ENCODE results near the gene CLEC9A. TPM values are rescaled to one million over a fixed set of nuclear protein-coding genes. Genes with fewer than 3 reads are reported as not detected.
A peak's percentile ranks its signal among the peaks of the same experiment; 100 is the strongest.

Gene CLEC9A
- total and polyA plus RNA-seq, 12 donors = 0.07 to 0.23 (median 0.14) TPM; not detected in 7

DNA sequence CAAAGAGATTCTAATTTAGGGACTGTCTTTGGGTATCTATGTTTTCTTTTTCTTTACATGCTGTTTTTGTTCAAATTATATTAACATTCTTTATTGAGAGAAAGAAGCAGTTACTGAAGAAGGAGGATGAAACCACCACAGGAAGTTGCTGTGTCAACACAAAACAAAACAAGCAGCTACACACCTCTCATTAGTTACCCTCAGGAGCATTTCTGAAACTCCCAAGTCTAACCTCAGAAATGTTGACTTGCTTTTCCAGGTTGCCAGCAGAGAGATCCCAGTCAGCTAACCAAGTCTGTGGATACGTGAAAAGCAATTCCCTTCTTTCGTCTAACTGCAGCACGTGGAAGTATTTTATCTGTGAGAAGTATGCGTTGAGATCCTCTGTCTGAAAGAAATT, 34.8 kb downstream of the CLEC9A start:
- no peak for DNase-seq
- intact Hi-C loops (cut with DNase I) = no loop called here
- Histone ChIP-seq H3K9me3 (replicated peaks in 1 of 3) (no peaks in the 10 kb centered on the region), H3K4me1 (replicated peaks in 1 of 2) (peaks cover 0 to 4% of the 10 kb centered on the region in 2 donors), H3K4me3 (no peak overlapping the region), H3K36me3 (replicated peaks in 1 of 2) (no peaks in the 10 kb centered on the region), H3K27ac (no peak overlapping the region), H3K27me3 (no peaks in the 10 kb centered on the region)
- TF ChIP-seq, protein P1, sequence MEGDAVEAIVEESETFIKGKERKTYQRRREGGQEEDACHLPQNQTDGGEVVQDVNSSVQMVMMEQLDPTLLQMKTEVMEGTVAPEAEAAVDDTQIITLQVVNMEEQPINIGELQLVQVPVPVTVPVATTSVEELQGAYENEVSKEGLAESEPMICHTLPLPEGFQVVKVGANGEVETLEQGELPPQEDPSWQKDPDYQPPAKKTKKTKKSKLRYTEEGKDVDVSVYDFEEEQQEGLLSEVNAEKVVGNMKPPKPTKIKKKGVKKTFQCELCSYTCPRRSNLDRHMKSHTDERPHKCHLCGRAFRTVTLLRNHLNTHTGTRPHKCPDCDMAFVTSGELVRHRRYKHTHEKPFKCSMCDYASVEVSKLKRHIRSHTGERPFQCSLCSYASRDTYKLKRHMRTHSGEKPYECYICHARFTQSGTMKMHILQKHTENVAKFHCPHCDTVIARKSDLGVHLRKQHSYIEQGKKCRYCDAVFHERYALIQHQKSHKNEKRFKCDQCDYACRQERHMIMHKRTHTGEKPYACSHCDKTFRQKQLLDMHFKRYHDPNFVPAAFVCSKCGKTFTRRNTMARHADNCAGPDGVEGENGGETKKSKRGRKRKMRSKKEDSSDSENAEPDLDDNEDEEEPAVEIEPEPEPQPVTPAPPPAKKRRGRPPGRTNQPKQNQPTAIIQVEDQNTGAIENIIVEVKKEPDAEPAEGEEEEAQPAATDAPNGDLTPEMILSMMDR (IDR thresholded peaks at IDR 0.05) = no peak
- TF ChIP-seq POLR2A (IDR thresholded peaks at IDR 0.05) = no peak
- 74 to 89% (median 82%) methylated on average over 4 of the region's 4 CpGs for WGBS, 4 donors

DNA sequence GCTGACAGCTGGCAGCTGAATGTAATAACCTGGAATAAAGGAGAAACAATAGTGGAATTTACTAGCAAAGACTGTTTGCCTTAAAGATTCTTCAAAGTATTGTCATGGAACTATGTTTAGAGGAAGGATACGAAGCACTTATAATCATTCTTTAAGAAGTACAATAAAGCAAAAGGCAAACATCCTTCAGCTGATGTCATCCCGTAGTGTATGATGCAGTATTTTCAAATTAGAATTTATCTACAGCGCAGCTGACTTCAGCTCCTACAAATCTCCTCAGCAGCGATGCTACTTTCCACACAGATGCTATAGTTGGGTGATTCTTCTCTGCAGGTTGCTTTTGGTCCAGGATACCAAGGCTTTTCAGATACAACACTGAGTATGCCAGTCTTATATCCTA, 36.8 kb downstream of the CLEC9A start:
- TF ChIP-seq, protein P1 (IDR thresholded peaks at IDR 0.05) = no peak
- TF ChIP-seq POLR2A (IDR thresholded peaks at IDR 0.05) = no peak
- no peaks in the 10 kb centered on the region for H3K27me3 ChIP-seq
- 72 to 81% (median 76%) methylated on average over 4 of the region's 4 CpGs for WGBS, 4 donors
- H3K4me3 ChIP-seq = no peak overlapping the region
- no peaks in the 10 kb centered on the region for H3K9me3 ChIP-seq (replicated peaks in 1 of 3)
- peaks cover 0 to 4% of the 10 kb centered on the region in 2 donors for H3K4me1 ChIP-seq (replicated peaks in 1 of 2)
- DNase-seq = no peak
- intact Hi-C loops (cut with DNase I) = no loop called here
- peak overlapping the region in 2 of 5 donors; percentile 51 to 73 for H3K27ac ChIP-seq
- no peaks in the 10 kb centered on the region for H3K36me3 ChIP-seq (replicated peaks in 1 of 2)

DNA sequence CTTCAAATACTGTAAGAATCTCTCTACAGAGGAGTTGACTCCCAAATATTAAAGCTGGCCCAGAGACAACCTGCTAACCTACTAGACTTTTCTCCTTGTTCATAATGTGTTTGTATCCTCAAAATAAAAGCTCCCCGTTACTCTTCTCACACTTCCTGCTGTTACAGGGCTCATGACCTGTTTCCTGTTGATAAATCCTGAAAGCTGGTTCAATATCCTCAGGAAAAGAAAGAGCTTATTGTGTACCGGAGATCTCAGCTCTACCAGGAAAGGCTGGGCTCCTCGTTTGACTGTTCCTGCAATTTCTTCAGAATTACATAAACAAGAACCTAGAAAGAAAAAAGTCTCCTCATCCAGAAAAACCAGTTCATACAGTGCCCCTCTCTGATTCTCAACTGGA, 37.5 kb downstream of the CLEC9A start:
- Histone ChIP-seq H3K4me3 (no peak overlapping the region), H3K27ac (peak overlapping the region in 2 of 5 donors; percentile 73 to 78), H3K4me1 (replicated peaks in 1 of 2) (peaks cover 0 to 4% of the 10 kb centered on the region in 2 donors), H3K27me3 (no peaks in the 10 kb centered on the region), H3K9me3 (replicated peaks in 1 of 3) (no peaks in the 10 kb centered on the region), H3K36me3 (replicated peaks in 1 of 2) (no peaks in the 10 kb centered on the region)
- WGBS, 4 donors = 40 to 44% (median 41%) methylated on average over 3 of the region's 3 CpGs
- intact Hi-C loops (cut with DNase I) = no loop called here
- TF ChIP-seq POLR2A (IDR thresholded peaks at IDR 0.05) = no peak
- TF ChIP-seq, protein P1 (IDR thresholded peaks at IDR 0.05) = no peak
- DNase-seq = peak in 1 of 7 donors; percentile 16

DNA sequence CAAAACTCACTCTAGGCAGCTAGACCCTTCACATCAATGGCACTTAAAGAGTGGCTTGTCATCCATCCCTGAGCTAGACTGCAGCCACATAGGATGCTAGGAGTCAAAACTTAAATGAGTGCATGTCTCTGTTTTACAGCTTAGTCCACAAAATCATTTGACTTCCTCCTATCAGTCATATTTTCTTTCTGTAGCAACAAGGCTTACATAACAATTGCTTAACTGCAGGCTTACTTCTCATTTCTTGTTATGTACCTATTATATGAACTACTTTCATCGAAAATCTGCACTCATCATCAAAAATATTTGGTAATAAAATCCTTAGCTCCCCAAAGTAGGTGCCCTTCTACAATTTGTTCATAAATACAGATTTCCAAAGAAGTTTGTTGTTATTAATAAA, 38.2 kb downstream of the CLEC9A start:
- no peaks in the 10 kb centered on the region for H3K36me3 ChIP-seq (replicated peaks in 1 of 2)
- H3K4me1 ChIP-seq (replicated peaks in 1 of 2) = peaks cover 0 to 4% of the 10 kb centered on the region in 2 donors
- no peaks in the 10 kb centered on the region for H3K27me3 ChIP-seq
- H3K9me3 ChIP-seq (replicated peaks in 1 of 3) = no peaks in the 10 kb centered on the region
- DNase-seq = no peak
- 53 to 59% (median 55%) methylated on average over 1 of the region's 1 CpG for WGBS, 4 donors
- no peak for TF ChIP-seq POLR2A (IDR thresholded peaks at IDR 0.05)
- TF ChIP-seq, protein P1 (IDR thresholded peaks at IDR 0.05) = no peak
- H3K4me3 ChIP-seq = no peak overlapping the region
- intact Hi-C loops (cut with DNase I) = no loop called here
- peak overlapping the region in 3 of 5 donors; percentile 62 to 78 (median 73) for H3K27ac ChIP-seq
